Measurements from ENCODE around the gene FAM3A.

GRCh38 chrX:154541896-154542722 lies 26.1 kb upstream of the FAM3A start:
- TF ChIP-seq CTCF (conservative IDR thresholded peaks at IDR 0.05; ENCODE audit: low read depth in 2 of 2) (no peak), CREB1 (CRISPR knock-in tag; IDR thresholded peaks at IDR 0.05; ENCODE audit: low read depth) (no peak), EZH2 (IDR thresholded peaks at IDR 0.05; ENCODE audit: low read depth, unreplicated experiment) (no peak), REST (IDR thresholded peaks at IDR 0.05; ENCODE audit: unreplicated experiment) (no peak), POLR2AphosphoS5 (IDR thresholded peaks at IDR 0.05; ENCODE audit: low read depth) (no peak), ZNF462 (CRISPR knock-in tag; IDR thresholded peaks at IDR 0.05) (no peak), EZH2phosphoT487 (IDR thresholded peaks at IDR 0.05; ENCODE audit: unreplicated experiment) (no peak), ZNF114 (CRISPR knock-in tag; IDR thresholded peaks at IDR 0.05) (no peak), JUNB (IDR thresholded peaks at IDR 0.05; ENCODE audit: unreplicated experiment) (no peak)

All from GM23338 (cell line).